Mucosa of rectum (tissue), 2 donors: ENCODE data around the gene PLEKHH3.
"Not testable (repeated sequence)": the region's sequence is repeated elsewhere in the genome, so short reads cannot be mapped to it uniquely, and the experiment has no call there.

Source experiments
- H3K27ac ChIP-seq, 2 donors: one replicate each; pipeline ENCODE4 v1.7.0; 2013; ENCODE audit warnings: inconsistent platforms in 2 of 2, low read depth in 2 of 2, low read length in 2 of 2
- H3K27me3 ChIP-seq, 2 donors: one replicate each; pipeline ENCODE4 v1.7.0; 2013; ENCODE audit warnings: low read length in 2 of 2; ENCODE audit not compliant: control insufficient read depth in 2 of 2, insufficient read depth in 2 of 2
- H3K36me3 ChIP-seq, 2 donors: one replicate each; pipeline ENCODE4 v1.7.0; 2013; ENCODE audit warnings: low read length in 2 of 2; ENCODE audit not compliant: control insufficient read depth in 2 of 2, insufficient read depth in 2 of 2
- H3K4me1 ChIP-seq, 2 donors: one replicate each; pipeline ENCODE4 v1.7.0; 2013; ENCODE audit warnings: low read length in 2 of 2, mild to moderate bottlenecking in 1 of 2; ENCODE audit not compliant: control insufficient read depth in 2 of 2, insufficient read depth in 2 of 2
- H3K4me3 ChIP-seq, 2 donors: one replicate each; pipeline ENCODE4 v1.7.0; 2013; ENCODE audit warnings: low read length in 2 of 2
- H3K9ac ChIP-seq, 2 donors: one replicate each; pipeline ENCODE4 v1.7.0; 2013; ENCODE audit warnings: low read length in 2 of 2, low read depth in 1 of 2, mild to moderate bottlenecking in 1 of 2
- H3K9me3 ChIP-seq, 2 donors: one replicate each; pipeline ENCODE4 v1.7.0; 2013; ENCODE audit warnings: low read length in 2 of 2; ENCODE audit not compliant: control insufficient read depth in 2 of 2
- donor health status: healthy.
- donor health status: Normal muscosa, but diverticular disease.

Gene PLEKHH3

DNA sequence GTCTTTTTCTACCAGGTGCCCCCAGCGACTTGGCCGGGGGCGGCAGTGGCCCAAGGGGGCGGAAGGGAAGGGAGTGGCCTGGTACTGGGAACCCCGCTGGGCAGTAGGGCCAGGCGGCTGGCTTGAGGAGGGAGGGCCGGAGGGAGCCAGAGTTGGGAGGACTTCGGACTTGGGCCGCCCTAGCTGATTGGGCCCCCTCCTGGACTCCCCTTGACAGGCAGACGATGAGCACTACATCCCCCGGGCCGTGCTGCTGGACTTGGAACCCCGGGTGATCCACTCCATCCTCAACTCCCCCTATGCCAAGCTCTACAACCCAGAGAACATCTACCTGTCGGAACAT lies 16.9 kb downstream of the PLEKHH3 start:
- not testable (repeated sequence) for H3K27me3 ChIP-seq, H3K9me3 ChIP-seq, H3K9ac ChIP-seq, H3K36me3 ChIP-seq, H3K27ac ChIP-seq, H3K4me3 ChIP-seq
- H3K4me1 ChIP-seq, result peaks cover 4 to 16% of the 10 kb centered on the region in 2 donors

GRCh38 chr17:42659079-42659931 lies 17.5 kb downstream of the PLEKHH3 start, which contains the start of gene TUBG2:
Gene TUBG2, plus strand, starts transcription at chr17:42659284. Its CDS starts 220 bp downstream, at chr17:42659504.
- Histone ChIP-seq H3K27me3 (no peaks in the 10 kb centered on the region), H3K27ac (peak within 1 kb of the TSS in 1 of 2 donors; percentile 58), H3K9me3 (no peaks in the 10 kb centered on the region), H3K4me1 (peaks cover 4 to 16% of the 10 kb centered on the region in 2 donors), H3K4me3 (peak within 1 kb of the TSS; percentile 66 to 80), H3K9ac (peak within 1 kb of the TSS; percentile 60 to 70), H3K36me3 (no peaks in the 10 kb centered on the region)

DNA sequence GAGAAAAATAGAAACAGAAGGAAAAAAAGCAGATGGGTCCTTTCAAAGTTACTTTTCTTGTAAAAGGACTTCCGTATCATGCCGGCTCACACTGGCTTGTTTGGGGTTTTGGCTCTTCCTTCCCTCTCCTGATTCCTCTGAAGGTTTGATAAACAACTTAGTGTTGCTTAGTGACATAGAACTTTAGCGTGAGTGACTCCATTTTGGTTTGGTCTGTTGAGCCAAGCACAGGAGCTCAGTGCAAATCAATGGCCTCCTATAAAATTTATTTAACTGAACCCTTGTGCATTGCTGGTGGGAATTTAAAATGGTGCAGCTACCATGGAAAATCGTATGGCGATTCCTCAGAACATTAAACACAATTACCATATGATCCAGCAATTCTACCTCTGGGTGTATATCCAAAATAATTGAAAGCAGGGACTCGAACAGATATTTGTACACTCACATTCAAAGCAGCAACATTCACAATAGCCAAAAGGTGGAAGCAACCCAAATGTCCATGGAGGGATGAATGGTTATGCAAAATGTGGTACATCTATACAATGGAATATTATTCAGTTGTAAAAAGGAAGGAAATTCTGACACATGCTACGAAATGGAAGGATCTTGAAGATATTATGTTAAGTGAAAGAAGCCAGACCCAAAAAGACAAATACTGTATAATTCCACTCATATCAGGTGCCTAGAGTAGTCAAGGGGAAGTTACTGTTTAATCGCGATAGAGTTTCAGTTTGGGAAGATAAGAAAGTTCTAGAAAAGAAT lies 18.8 kb downstream of the PLEKHH3 start:
- Histone ChIP-seq H3K36me3 (no peaks in the 10 kb centered on the region), H3K27ac (no peak overlapping the region), H3K4me3 (no peak overlapping the region), H3K27me3 (peaks cover 0 to 2% of the 10 kb centered on the region in 2 donors), H3K9ac (no peak overlapping the region), H3K9me3 (no peaks in the 10 kb centered on the region), H3K4me1 (peaks cover 4 to 16% of the 10 kb centered on the region in 2 donors)

DNA sequence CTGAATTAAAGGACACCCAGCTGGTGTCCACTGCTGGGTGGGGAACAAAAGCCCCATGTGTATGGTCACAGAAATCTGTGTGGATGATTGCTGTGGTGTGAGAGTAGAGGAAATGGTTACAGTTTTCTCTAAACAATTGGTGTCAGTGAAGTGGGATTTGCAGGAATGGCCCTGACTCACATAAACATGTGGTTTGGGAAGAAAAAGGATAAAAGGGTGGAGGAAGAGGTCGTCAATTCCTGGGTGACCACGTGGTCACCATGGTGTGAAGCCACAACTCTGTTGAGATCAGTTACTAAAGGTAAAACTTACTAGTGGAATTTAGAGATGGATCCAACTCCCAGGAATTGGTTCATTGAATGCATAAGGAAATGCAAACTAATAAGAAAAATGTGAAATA lies 21.3 kb downstream of the PLEKHH3 start:
- no peak overlapping the region for H3K9ac ChIP-seq
- H3K4me3 ChIP-seq, result no peak overlapping the region
- H3K4me1 ChIP-seq, result peaks cover 4 to 13% of the 10 kb centered on the region in 2 donors
- no peaks in the 10 kb centered on the region for H3K9me3 ChIP-seq
- no peak overlapping the region for H3K27ac ChIP-seq
- peaks cover 0 to 2% of the 10 kb centered on the region in 2 donors for H3K27me3 ChIP-seq
- no peaks in the 10 kb centered on the region for H3K36me3 ChIP-seq

DNA sequence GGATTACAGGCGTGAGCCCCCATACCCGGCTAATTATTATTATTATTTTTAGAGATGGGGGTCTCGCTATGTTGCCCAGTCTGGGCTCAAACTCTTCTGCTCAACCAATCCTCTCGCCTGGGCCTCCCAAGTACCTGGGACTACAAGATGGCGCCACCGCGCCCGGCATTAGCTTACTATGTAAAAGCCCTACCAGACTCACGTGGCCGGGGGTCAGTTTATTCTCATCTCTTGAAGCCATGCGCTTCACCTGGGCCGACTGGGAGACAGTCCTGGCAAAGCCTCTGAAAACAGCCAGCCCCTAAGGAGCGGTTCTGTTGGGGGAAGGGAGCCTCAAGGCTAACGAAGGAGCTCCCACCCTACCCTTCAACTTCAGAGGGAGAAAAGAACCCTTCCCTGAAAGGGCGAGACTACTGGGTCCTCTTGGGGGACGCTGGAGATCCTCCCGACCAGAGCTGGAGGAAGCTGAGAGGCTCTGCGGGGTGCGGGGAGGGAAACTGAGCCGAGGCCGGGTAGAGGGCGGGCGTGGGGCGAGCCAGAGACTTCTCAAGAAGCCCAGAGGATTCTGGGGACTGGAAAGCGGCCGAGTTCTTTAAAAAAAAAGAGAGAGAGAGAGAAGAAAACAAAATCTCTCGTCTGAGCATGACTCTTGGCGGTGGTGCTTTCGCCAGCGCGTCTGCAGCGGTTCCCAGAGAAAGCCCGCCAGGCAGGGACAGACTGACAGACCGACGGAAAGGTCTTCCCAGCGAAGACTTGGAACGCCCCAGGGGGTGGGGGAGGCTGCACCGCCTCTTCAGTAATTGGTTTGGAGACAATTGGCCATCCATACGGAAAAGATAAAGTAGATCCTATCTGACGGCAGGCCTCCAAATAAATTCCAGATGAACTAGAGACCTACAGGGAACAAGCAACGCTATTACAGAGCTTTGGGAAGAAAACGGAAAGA lies 23.3 kb downstream of the PLEKHH3 start:
- Histone ChIP-seq H3K4me1 (no peaks in the 10 kb centered on the region), H3K27ac (peak overlapping the region; percentile 29 to 46), H3K4me3 (peak overlapping the region in 1 of 2 donors; percentile 54), H3K9me3 (no peaks in the 10 kb centered on the region), H3K36me3 (no peaks in the 10 kb centered on the region), H3K27me3 (peaks cover 0 to 2% of the 10 kb centered on the region in 2 donors), H3K9ac (peak overlapping the region in 1 of 2 donors; percentile 3)

DNA sequence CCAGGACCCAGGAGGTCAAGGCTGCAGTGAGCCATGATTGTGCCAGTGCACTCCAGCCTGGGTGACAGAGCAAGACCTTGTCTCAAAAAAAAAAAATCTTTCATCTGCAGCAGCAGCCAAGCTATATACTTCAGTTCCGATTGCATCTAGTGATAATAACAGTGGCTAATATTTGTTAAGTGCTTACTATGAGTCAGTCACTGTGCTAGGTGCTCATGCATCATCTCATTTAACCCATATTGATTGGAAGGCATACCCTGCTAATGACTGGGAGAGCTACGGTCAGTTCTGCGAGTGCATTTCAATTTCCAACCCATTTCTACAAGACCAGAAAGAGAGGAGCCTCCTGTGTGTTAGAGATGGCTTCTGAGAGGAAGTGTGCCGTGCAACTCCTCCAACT lies 25.4 kb downstream of the PLEKHH3 start:
- Histone ChIP-seq H3K4me1 (no peaks in the 10 kb centered on the region), H3K27me3 (peaks cover 0 to 2% of the 10 kb centered on the region in 2 donors), H3K9me3 (no peaks in the 10 kb centered on the region), H3K27ac (no peak overlapping the region), H3K36me3 (no peaks in the 10 kb centered on the region), H3K4me3 (no peak overlapping the region), H3K9ac (no peak overlapping the region)

DNA sequence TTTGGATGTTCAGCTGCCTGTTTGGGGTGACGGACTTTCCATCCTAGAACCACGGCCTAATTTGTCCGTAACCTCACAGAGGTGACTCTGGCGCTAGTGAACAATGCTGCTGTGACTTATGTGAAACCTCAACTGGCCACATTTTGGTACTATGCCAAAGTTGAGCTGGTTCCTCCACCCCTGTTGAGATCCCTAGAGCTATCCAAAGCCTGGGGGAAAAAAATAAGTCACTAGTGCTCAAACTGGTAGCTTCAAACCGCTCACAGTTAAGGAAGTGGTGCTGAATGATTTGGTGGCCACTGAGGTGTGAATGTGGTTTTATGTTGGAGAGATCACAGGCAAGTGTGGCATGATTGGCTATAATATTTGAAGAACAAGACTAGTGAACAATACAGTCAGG lies 29.0 kb downstream of the PLEKHH3 start:
- Histone ChIP-seq H3K27ac (no peak overlapping the region), H3K36me3 (no peaks in the 10 kb centered on the region), H3K9ac (no peak overlapping the region), H3K4me3 (no peak overlapping the region), H3K4me1 (no peaks in the 10 kb centered on the region), H3K27me3 (no peaks in the 10 kb centered on the region), H3K9me3 (no peaks in the 10 kb centered on the region)

DNA sequence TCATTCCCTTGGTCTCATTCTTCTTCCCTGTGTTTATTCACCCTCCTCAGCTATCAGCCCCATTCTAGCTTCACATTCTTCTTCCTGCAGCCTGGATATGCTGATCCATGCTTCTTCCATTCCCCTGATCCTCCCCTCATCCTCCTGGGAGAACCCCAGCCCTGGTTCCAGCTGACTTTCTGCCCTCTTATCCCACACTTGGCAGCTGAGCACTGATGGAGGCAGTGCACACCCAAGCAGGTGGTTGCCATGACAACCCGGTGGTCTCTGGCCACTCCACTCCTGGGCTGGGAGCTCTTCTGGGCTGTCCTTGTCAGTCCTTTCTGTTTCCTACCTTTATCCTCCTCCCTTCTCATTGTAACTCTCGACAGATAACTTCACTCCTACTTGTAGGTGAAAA lies 34.5 kb downstream of the PLEKHH3 start:
- H3K36me3 ChIP-seq, result no peaks in the 10 kb centered on the region
- H3K27me3 ChIP-seq, result no peaks in the 10 kb centered on the region
- no peak overlapping the region for H3K9ac ChIP-seq
- H3K4me3 ChIP-seq, result no peak overlapping the region
- no peaks in the 10 kb centered on the region for H3K4me1 ChIP-seq
- no peaks in the 10 kb centered on the region for H3K9me3 ChIP-seq
- no peak overlapping the region for H3K27ac ChIP-seq

- Histone ChIP-seq H3K4me1 (no peaks in the 10 kb centered on the region), H3K36me3 (no peaks in the 10 kb centered on the region), H3K27me3 (no peaks in the 10 kb centered on the region), H3K9me3 (no peaks in the 10 kb centered on the region), H3K4me3 (no peak overlapping the region), H3K27ac (no peak overlapping the region), H3K9ac (no peak overlapping the region)
Measured at GRCh38 chr17:42640121-42640520, 36.7 kb downstream of the PLEKHH3 start.
